OCI-LY3 (cell line): ENCODE results near the gene STK4.
"Not testable (repeated sequence)": the region's sequence is repeated elsewhere in the genome, so short reads cannot be mapped to it uniquely, and the experiment has no call there.

Source experiments
- H2AFZ ChIP-seq: fragments of 200-600, 300-600 bp; shearing (Covaris generic); 2 replicates; pipeline ENCODE4 v1.6.0; 2014; ENCODE audit warnings: antibody characterized with exemption, low read depth, low read length
- H3K27ac ChIP-seq: fragments of 200-600, 300-600 bp; sonication (generic); 2 replicates; pipeline ENCODE4 v1.5.1; 2014; ENCODE audit warnings: mild to moderate bottlenecking, low read length, moderate library complexity, mixed read lengths
- H3K27me3 ChIP-seq: fragments of 200-600, 300-600 bp; sonication (generic); 2 replicates; pipeline ENCODE4 v1.6.1; 2014; ENCODE audit warnings: low read depth, low read length, mixed read lengths
- H3K36me3 ChIP-seq: fragments of 200-600, 300-600 bp; sonication (generic); replicated peaks from 2 replicates; pipeline ENCODE3; 2014; ENCODE audit warnings: low read depth, low read length, mixed read lengths
- H3K4me1 ChIP-seq: fragments of 300-600, 200-600 bp; sonication (generic); 2 replicates; pipeline ENCODE4 v1.6.1; 2014; ENCODE audit warnings: low read length, mixed read lengths
- H3K4me2 ChIP-seq: fragments of 200-600, 300-600 bp; sonication (generic); 2 replicates; pipeline ENCODE4 v1.6.1; 2014; ENCODE audit warnings: low read length, mixed read lengths
- H3K4me3 ChIP-seq: fragments of 300-600, 200-600 bp; sonication (generic); 2 replicates; pipeline ENCODE4 v1.5.1; 2014; ENCODE audit warnings: antibody characterized with exemption, mild to moderate bottlenecking, low read length, moderate library complexity
- H3K79me2 ChIP-seq: fragments of 300-600, 200-600 bp; shearing (Covaris generic); 2 replicates; pipeline ENCODE4 v1.6.1; 2014; ENCODE audit warnings: mild to moderate bottlenecking, low read length, mixed read lengths
- H3K9ac ChIP-seq: fragments of 300-600, 200-600 bp; shearing (Covaris generic); 2 replicates; pipeline ENCODE4 v1.6.0; 2014; ENCODE audit warnings: mild to moderate bottlenecking, low read length, moderate library complexity
- H3K9me3 ChIP-seq: fragments of 200-600, 300-600 bp; shearing (Covaris generic); 2 replicates; pipeline ENCODE4 v1.6.1; 2014; ENCODE audit warnings: low read length, mixed read lengths; ENCODE audit not compliant: insufficient read depth
- H4K20me1 ChIP-seq: fragments of 200-600, 300-600 bp; sonication (generic); 2 replicates; pipeline ENCODE4 v1.6.1; 2016; ENCODE audit warnings: low read length, mixed read lengths; ENCODE audit not compliant: insufficient read depth
- CTCF ChIP-seq: fragments of 200-600, 300-600 bp; sonication (generic); IDR thresholded peaks from 2 replicates; pipeline ENCODE4 v1.5.1; 2014; ENCODE audit warnings: antibody characterized with exemption, low read length, low read depth
- EZH2phosphoT487 ChIP-seq: fragments of 200-600 bp; shearing (Covaris generic); IDR thresholded peaks from 2 replicates; pipeline ENCODE4 v1.6.1; 2018; ENCODE audit warnings: antibody characterized with exemption, mixed run types, low read depth

Gene STK4

GRCh38 chr20:45019027-45019761 lies 52.9 kb downstream of the STK4 start:
- Histone ChIP-seq H3K4me3 (no peak overlapping the region), H2AFZ (no peak overlapping the region), H3K4me1 (peaks cover 21% of the 10 kb centered on the region), H3K36me3 (peaks cover 77% of the 10 kb centered on the region), H3K4me2 (no peak overlapping the region), H3K27ac (no peak overlapping the region), H4K20me1 (peaks cover 87% of the 10 kb centered on the region), H3K27me3 (no peaks in the 10 kb centered on the region), H3K9me3 (no peaks in the 10 kb centered on the region), H3K79me2 (peaks cover 99% of the 10 kb centered on the region), H3K9ac (no peak overlapping the region)
- no peak for TF ChIP-seq EZH2phosphoT487
- TF ChIP-seq CTCF = no peak

GRCh38 chr20:45019762-45020123 lies 53.4 kb downstream of the STK4 start:
- peaks cover 99% of the 10 kb centered on the region for H3K79me2 ChIP-seq
- H3K4me1 ChIP-seq = peaks cover 19% of the 10 kb centered on the region

GRCh38 chr20:45020236-45020886 lies 54.0 kb downstream of the STK4 start:
- Histone ChIP-seq H4K20me1 (peaks cover 89% of the 10 kb centered on the region), H3K9ac (no peak overlapping the region), H3K27me3 (no peaks in the 10 kb centered on the region), H3K4me3 (no peak overlapping the region), H3K27ac (no peak overlapping the region), H3K36me3 (peaks cover 80% of the 10 kb centered on the region), H2AFZ (no peak overlapping the region), H3K4me1 (peaks cover 13% of the 10 kb centered on the region), H3K4me2 (no peak overlapping the region), H3K79me2 (peaks cover 99% of the 10 kb centered on the region), H3K9me3 (no peaks in the 10 kb centered on the region)
- TF ChIP-seq EZH2phosphoT487 (no peak), CTCF (no peak)

More at GRCh38 chr20:45019762-45020123, 53.4 kb downstream of the STK4 start:
- Histone ChIP-seq H3K9ac (no peak overlapping the region), H3K36me3 (peaks cover 80% of the 10 kb centered on the region), H2AFZ (no peak overlapping the region), H4K20me1 (peaks cover 89% of the 10 kb centered on the region), H3K27me3 (no peaks in the 10 kb centered on the region), H3K27ac (no peak overlapping the region), H3K4me3 (no peak overlapping the region), H3K4me2 (no peak overlapping the region), H3K9me3 (no peaks in the 10 kb centered on the region)
- TF ChIP-seq EZH2phosphoT487 = no peak
- no peak for TF ChIP-seq CTCF

- Histone ChIP-seq H3K36me3 (peaks cover 80% of the 10 kb centered on the region), H3K4me1 (peaks cover 6% of the 10 kb centered on the region; the same call in 1 of the 2 replicates), H3K9me3 (no peaks in the 10 kb centered on the region), H3K9ac (no peak overlapping the region), H3K4me2 (no peak overlapping the region), H4K20me1 (peaks cover 89% of the 10 kb centered on the region), H3K27me3 (no peaks in the 10 kb centered on the region), H2AFZ (no peak overlapping the region), H3K4me3 (no peak overlapping the region), H3K79me2 (peaks cover 99% of the 10 kb centered on the region), H3K27ac (no peak overlapping the region)
- no peak for TF ChIP-seq EZH2phosphoT487
- no peak for TF ChIP-seq CTCF
Measured at GRCh38 chr20:45021631-45022030, 55.3 kb downstream of the STK4 start.

GRCh38 chr20:45023140-45023539 lies 56.8 kb downstream of the STK4 start:
- peaks cover 18% of the 10 kb centered on the region for H3K4me1 ChIP-seq
- H3K9me3 ChIP-seq, H3K27ac ChIP-seq, H3K27me3 ChIP-seq, H3K9ac ChIP-seq, H3K4me3 ChIP-seq, H3K4me2 ChIP-seq, H2AFZ ChIP-seq: not testable (repeated sequence)
- H4K20me1 ChIP-seq = peaks cover 86% of the 10 kb centered on the region
- peaks cover 99% of the 10 kb centered on the region for H3K79me2 ChIP-seq
- H3K36me3 ChIP-seq = peaks cover 76% of the 10 kb centered on the region
